ENCODE data around the gene SAXO1.
A peak's percentile ranks its signal among the peaks of the same experiment; 100 is the strongest.
"Not testable (repeated sequence)": the region's sequence is repeated elsewhere in the genome, so short reads cannot be mapped to it uniquely, and the experiment has no call there.

The SAXO1 gene

GRCh38 chr9:18970393-18970792, 62.6 kb downstream of the SAXO1 start:
- DNase-seq: no peak
- no peak for ATAC-seq

GRCh38 chr9:18969128-18969527, 63.9 kb downstream of the SAXO1 start:
- ATAC-seq (no peak), DNase-seq (no peak)

GRCh38 chr9:18955626-18956025, 77.4 kb downstream of the SAXO1 start:
- ATAC-seq: no peak
- no peak for DNase-seq

- ATAC-seq (no peak), DNase-seq (no peak)
These were observed 81.1 kb downstream of the SAXO1 start for GRCh38 chr9:18951936-18952335.

- DNase-seq (no peak), ATAC-seq (peak; percentile 57)
These were observed 85.1 kb downstream of the SAXO1 start for GRCh38 chr9:18947892-18948339.

- ATAC-seq (no peak), DNase-seq (no peak)
These were observed 90.2 kb downstream of the SAXO1 start for GRCh38 chr9:18942801-18943200.

GRCh38 chr9:18941060-18941740, 91.8 kb downstream of the SAXO1 start:
- no peak for DNase-seq
- no peak for ATAC-seq

- DNase-seq (no peak), ATAC-seq (no peak)
These were observed 93.1 kb downstream of the SAXO1 start for GRCh38 chr9:18939943-18940342.

GRCh38 chr9:18936094-18936871, 96.7 kb downstream of the SAXO1 start:
- ATAC-seq (no peak), DNase-seq (no peak)

GRCh38 chr9:18935541-18935940, 97.5 kb downstream of the SAXO1 start:
- DNase-seq (no peak), ATAC-seq (no peak)

GRCh38 chr9:18930611-18931010, 102.4 kb downstream of the SAXO1 start:
- not testable (repeated sequence) for ATAC-seq, DNase-seq

GRCh38 chr9:18928711-18929110, 104.3 kb downstream of the SAXO1 start:
- ATAC-seq: no peak
- DNase-seq: no peak

GRCh38 chr9:18926513-18926912, 106.5 kb downstream of the SAXO1 start:
- DNase-seq (no peak), ATAC-seq (no peak)

- ATAC-seq (no peak), DNase-seq (no peak)
These were observed 107.1 kb downstream of the SAXO1 start for GRCh38 chr9:18925880-18926279.

- no peak for ATAC-seq
- no peak for DNase-seq
These were observed 109.2 kb downstream of the SAXO1 start for GRCh38 chr9:18923671-18924430.

- DNase-seq: no peak
- no peak for ATAC-seq
These were observed 109.8 kb downstream of the SAXO1 start for GRCh38 chr9:18923167-18923566.

- ATAC-seq: no peak
- DNase-seq: no peak
These were observed 110.7 kb downstream of the SAXO1 start for GRCh38 chr9:18922161-18922885.

GRCh38 chr9:18921366-18922075, 111.5 kb downstream of the SAXO1 start:
- ATAC-seq (no peak), DNase-seq (no peak)

- ATAC-seq (no peak), DNase-seq (no peak)
These were observed 112.6 kb downstream of the SAXO1 start for GRCh38 chr9:18920141-18921084.

- no peak for DNase-seq
- no peak for ATAC-seq
These were observed 121.2 kb downstream of the SAXO1 start for GRCh38 chr9:18911714-18912342.
